Muscle layer of colon (tissue), 2 donors: Measurements from ENCODE around the gene NECAB3.

Experiments
- H3K27ac ChIP-seq: one replicate; pipeline ENCODE4 v1.7.0; 2013; ENCODE audit warnings: low read depth, mild to moderate bottlenecking, low read length, moderate library complexity
- H3K27me3 ChIP-seq, 2 donors: one replicate each; pipeline ENCODE4 v1.7.0; 2013; ENCODE audit warnings: low read length in 2 of 2, mild to moderate bottlenecking in 2 of 2; ENCODE audit not compliant: insufficient read depth in 2 of 2, control insufficient read depth in 1 of 2
- H3K36me3 ChIP-seq: one replicate; pipeline ENCODE4 v1.7.0; 2013; ENCODE audit warnings: mild to moderate bottlenecking, low read length; ENCODE audit not compliant: insufficient read depth
- H3K4me1 ChIP-seq: one replicate; pipeline ENCODE4 v1.7.0; 2013; ENCODE audit warnings: mild to moderate bottlenecking, low read length; ENCODE audit not compliant: insufficient read depth
- H3K4me3 ChIP-seq, 2 donors: one replicate each; pipeline ENCODE4 v1.7.0; 2013; ENCODE audit warnings: low read length in 2 of 2, low read depth in 1 of 2, mild to moderate bottlenecking in 1 of 2, moderate library complexity in 1 of 2
- H3K9ac ChIP-seq: one replicate; pipeline ENCODE4 v1.7.0; 2013; ENCODE audit warnings: low read length
- H3K9me3 ChIP-seq: one replicate; pipeline ENCODE4 v1.7.0; 2013; ENCODE audit warnings: mild to moderate bottlenecking, low read length
- donor health status: abdominal sarcoma.
- donor health status: Adenocarcinoma of cecum.

NECAB3 gene

GRCh38 chr20:33667245-33667675, 7.0 kb downstream of the NECAB3 start:
- Histone ChIP-seq H3K4me3 (peak overlapping the region; percentile 62 to 71), H3K9me3 (no peaks in the 10 kb centered on the region), H3K27me3 (no peaks in the 10 kb centered on the region), H3K27ac (peak overlapping the region; percentile 92), H3K36me3 (peaks cover 22% of the 10 kb centered on the region), H3K4me1 (peaks cover 32% of the 10 kb centered on the region), H3K9ac (no peak overlapping the region)

- Histone ChIP-seq H3K27me3 (no peaks in the 10 kb centered on the region), H3K27ac (peak within 1 kb of the TSS; percentile 92), H3K9ac (no peak within 1 kb of the TSS), H3K36me3 (peaks cover 20% of the 10 kb centered on the region), H3K9me3 (no peaks in the 10 kb centered on the region), H3K4me1 (peaks cover 35% of the 10 kb centered on the region), H3K4me3 (peak within 1 kb of the TSS; percentile 62 to 71)
These were observed 7.7 kb downstream of the NECAB3 start, which contains the start of gene ACTL10 for GRCh38 chr20:33666293-33667244. ACTL10 (plus strand) TSS chr20:33666943; CDS start chr20:33667498, 555 bp downstream.

DNA sequence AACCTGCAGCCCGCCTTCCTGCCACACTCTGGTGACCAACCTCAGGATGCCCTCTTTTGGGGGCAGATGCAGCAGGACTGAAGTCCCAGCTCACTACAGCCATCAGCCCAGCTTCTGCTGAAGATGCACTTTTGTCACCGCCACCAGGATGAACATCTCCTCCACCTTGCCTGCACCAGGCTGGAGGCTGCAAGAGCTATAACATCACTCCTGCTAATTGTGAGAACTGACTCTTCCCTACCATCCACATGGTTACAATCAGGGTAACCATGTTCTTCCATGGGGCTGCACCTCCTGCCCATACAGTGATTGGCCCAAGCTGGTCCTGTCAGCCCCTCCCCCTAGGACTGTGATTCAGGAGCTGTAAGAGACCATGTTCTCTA, 9.5 kb downstream of the NECAB3 start:
- no peak overlapping the region for H3K9ac ChIP-seq
- H3K4me3 ChIP-seq: no peak overlapping the region
- H3K27ac ChIP-seq: no peak overlapping the region
- no peaks in the 10 kb centered on the region for H3K27me3 ChIP-seq
- H3K9me3 ChIP-seq: no peaks in the 10 kb centered on the region
- peaks cover 35% of the 10 kb centered on the region for H3K4me1 ChIP-seq
- H3K36me3 ChIP-seq: peaks cover 11% of the 10 kb centered on the region

- peaks cover 35% of the 10 kb centered on the region for H3K4me1 ChIP-seq
- H3K9me3 ChIP-seq: no peaks in the 10 kb centered on the region
- H3K27me3 ChIP-seq: no peaks in the 10 kb centered on the region
- peaks cover 16% of the 10 kb centered on the region for H3K36me3 ChIP-seq
- peak overlapping the region; percentile 98 for H3K27ac ChIP-seq
- peak overlapping the region; percentile 77 for H3K9ac ChIP-seq
- H3K4me3 ChIP-seq: peak overlapping the region; percentile 78 to 81
These were observed 10.0 kb downstream of the NECAB3 start for GRCh38 chr20:33664085-33664761.

DNA sequence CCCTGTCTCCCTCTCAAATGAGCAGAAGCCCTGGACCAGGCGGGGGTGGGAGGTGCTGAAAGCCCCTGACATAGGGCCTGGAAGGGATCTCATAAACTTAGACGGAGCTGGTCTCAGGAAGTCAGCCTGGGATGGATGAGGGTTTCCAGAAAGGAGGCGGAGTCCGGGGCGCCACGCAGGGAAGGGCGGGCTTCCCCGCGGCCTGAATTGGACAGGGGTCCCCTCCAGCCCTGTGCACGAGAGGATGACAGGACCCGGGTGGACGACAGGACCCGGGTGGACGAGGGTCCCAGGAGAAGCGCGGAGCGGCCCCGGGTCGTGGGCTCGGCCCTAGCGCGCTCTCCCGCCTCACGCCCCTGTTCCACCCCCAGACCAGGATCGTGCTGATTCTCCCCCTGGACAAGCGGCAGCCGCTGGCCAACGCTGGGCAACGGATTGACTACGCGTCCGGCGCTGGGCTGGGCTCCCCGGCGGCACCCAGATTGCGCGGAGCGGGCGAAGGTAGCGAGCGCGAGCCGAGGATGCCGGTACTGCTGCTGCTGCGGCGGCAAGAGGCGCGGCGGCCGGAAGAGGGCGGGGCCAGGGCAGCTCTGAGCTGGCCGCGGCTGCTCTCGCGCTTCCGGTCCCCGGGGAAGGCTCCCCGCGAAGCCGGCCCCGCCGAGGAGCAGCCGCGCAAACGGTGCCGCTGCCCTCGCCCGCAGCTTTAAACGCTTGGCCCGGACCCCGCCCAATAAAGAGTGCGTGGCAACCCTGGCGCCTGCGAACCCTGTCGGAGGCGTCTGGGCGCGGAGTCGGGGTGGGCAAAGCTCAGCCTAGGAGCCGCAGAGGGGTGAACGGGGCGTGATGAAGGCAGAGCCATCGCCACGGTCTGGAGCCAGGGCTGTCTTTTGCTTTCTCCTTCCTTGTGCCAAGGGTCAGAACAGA, 10.8 kb downstream of the NECAB3 start:
- no peaks in the 10 kb centered on the region for H3K27me3 ChIP-seq
- H3K36me3 ChIP-seq: peaks cover 19% of the 10 kb centered on the region
- peak overlapping the region; percentile 77 for H3K9ac ChIP-seq
- peak overlapping the region; percentile 78 to 81 for H3K4me3 ChIP-seq
- H3K9me3 ChIP-seq: no peaks in the 10 kb centered on the region
- H3K27ac ChIP-seq: peak overlapping the region; percentile 98
- H3K4me1 ChIP-seq: peaks cover 34% of the 10 kb centered on the region

DNA sequence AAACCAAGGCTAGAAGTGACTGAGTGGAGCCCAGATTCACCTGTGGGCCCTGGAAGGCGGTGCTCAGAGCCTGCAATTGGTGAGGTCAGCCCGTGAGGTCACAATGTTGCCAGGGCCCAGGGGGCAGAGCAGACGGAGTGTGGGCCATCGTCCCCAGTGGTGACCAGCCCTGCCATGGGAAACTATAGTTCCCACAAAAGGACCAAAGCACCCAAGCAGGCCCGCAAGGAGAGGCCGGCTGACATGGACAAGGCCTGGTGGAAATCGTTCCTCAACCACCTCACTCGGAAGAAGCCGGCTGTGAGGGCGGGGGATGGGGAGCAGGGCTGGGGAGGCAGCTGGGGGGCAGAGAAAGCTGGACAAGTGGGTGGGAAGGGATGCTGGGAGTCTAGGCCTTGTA, 12.1 kb downstream of the NECAB3 start, which contains the start of gene C20orf144:
C20orf144 (plus strand) TSS at position 156 of the 400 bp plus-strand sequence; CDS start at position 175, 19 bp downstream.
- peak within 1 kb of the TSS; percentile 47 for H3K9ac ChIP-seq
- peaks cover 29% of the 10 kb centered on the region for H3K36me3 ChIP-seq
- H3K9me3 ChIP-seq: no peaks in the 10 kb centered on the region
- peak within 1 kb of the TSS; percentile 98 for H3K27ac ChIP-seq
- H3K27me3 ChIP-seq: no peaks in the 10 kb centered on the region
- H3K4me1 ChIP-seq: peaks cover 29% of the 10 kb centered on the region
- peak within 1 kb of the TSS; percentile 78 to 81 for H3K4me3 ChIP-seq

GRCh38 chr20:33660685-33661058, 13.6 kb downstream of the NECAB3 start:
- Histone ChIP-seq H3K36me3 (peaks cover 34% of the 10 kb centered on the region), H3K4me1 (peaks cover 23% of the 10 kb centered on the region), H3K27me3 (no peaks in the 10 kb centered on the region), H3K9ac (no peak overlapping the region), H3K27ac (no peak overlapping the region), H3K9me3 (no peaks in the 10 kb centered on the region), H3K4me3 (no peak overlapping the region)

DNA sequence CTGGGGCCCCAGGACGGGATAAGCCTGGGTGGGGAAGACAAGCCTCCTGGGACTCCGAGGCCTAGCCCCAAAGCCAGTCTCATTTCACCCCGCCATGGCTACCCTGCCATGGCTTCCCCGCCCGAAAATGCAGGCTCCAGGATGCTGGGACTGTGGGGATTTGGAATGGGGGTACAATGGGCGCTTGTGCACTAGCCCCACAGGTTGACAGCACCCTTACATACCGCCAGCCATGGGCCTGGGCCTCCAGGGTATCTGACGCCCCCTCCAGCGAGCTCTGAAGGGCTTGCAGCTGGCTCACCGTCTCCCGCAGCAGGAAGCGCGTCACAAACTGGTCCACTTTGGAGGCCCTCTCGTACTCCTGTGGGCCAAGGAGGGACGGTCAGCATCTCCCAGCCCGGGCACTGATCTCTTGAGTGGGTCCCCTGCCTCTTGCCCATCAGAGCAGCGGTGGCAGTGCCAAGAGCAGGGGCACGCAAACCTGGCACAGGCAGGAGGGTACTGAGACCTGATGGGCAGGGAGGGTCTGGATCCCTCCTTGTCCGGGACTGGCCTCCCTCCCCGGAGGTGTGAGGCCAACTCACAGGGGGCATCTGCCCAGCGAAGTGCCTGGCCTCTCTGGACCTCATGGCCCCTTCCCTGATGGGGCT, 14.1 kb downstream of the NECAB3 start:
- Histone ChIP-seq H3K9me3 (no peaks in the 10 kb centered on the region), H3K4me3 (no peak overlapping the region), H3K27ac (no peak overlapping the region), H3K27me3 (no peaks in the 10 kb centered on the region), H3K9ac (no peak overlapping the region), H3K36me3 (peaks cover 34% of the 10 kb centered on the region), H3K4me1 (peaks cover 23% of the 10 kb centered on the region)

DNA sequence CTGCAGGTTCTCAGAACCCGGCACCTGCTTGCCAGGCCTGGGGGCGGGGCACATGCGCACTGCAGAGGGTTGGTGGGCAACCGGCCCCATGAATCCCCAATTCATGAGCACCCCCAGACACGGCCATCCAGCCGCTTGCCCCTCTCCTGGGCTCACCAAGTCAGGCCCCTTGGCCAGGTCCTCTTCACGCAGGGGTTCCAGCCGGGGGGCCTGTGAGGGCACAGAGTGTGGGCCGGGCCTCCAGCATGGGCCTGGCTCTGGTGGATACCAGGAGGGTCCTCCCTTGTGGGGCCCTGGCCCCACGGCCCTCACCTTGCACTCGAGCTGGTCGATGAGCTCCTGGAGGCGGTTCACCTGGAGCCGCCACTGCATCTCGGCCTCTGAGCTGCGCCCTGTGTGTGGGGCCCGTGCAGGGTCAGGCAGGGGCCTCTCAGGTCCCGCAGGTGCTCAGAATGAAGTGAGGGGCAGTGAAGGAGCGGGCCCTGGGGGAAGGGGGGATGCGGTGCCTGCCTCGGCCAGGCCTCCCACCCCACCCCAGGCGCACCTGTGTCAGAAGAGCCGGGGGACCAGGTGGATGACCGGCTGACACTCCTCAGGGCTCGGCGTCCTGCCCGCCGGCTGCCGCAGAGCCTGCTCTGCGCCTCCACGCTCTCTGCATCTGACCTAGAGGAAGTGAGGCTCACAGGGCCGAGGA, 14.7 kb downstream of the NECAB3 start:
- H3K4me3 ChIP-seq: no peak overlapping the region
- no peaks in the 10 kb centered on the region for H3K9me3 ChIP-seq
- peaks cover 18% of the 10 kb centered on the region for H3K4me1 ChIP-seq
- H3K27me3 ChIP-seq: no peaks in the 10 kb centered on the region
- H3K9ac ChIP-seq: no peak overlapping the region
- H3K36me3 ChIP-seq: peaks cover 34% of the 10 kb centered on the region
- H3K27ac ChIP-seq: no peak overlapping the region

GRCh38 chr20:33658929-33659328, 15.3 kb downstream of the NECAB3 start:
- no peak overlapping the region for H3K9ac ChIP-seq
- H3K4me1 ChIP-seq: peaks cover 15% of the 10 kb centered on the region
- peaks cover 34% of the 10 kb centered on the region for H3K36me3 ChIP-seq

More at GRCh38 chr20:33658929-33659328, 15.3 kb downstream of the NECAB3 start:
- Histone ChIP-seq H3K27me3 (no peaks in the 10 kb centered on the region), H3K4me3 (no peak overlapping the region), H3K9me3 (no peaks in the 10 kb centered on the region), H3K27ac (no peak overlapping the region)
